Stimulated activated CD8-positive, alpha-beta memory T cell treated with anti-CD3 and anti-CD28 coated beads, Interleukin-15, amount 100 ng/mL, for 48 hours (primary cell): ENCODE data around the gene PRRG3.

ENCODE experiments used
- DNase-seq, 2 donors: peaks; one replicate each; pipeline ENCODE4 v3.0.0-alpha.2; 2020; ENCODE audit warnings: low read depth in 2 of 2

The PRRG3 gene

GRCh38 chrX:151708821-151709220 lies 13.6 kb downstream of the PRRG3 start:
- DNase-seq: no peak

DNA sequence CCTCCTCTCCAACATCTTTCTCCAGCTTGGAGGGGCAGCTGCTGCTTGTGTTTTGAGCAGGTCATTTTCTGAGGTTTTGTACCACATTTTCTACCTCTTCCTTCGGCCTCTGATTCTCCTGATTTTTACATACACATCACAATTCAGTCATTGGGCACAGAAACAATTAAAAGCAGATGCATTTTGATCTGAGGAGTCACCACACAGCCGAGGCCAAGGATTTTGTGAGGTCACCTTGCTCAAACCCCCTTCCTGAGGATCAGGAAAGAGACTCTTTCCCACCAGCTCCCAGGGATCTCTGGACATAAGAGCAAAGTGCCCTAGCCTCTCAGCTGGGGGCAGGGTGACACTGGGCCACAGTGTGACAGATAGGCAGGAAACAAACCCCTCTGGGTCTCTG lies 15.2 kb downstream of the PRRG3 start:
- DNase-seq: no peak

DNA sequence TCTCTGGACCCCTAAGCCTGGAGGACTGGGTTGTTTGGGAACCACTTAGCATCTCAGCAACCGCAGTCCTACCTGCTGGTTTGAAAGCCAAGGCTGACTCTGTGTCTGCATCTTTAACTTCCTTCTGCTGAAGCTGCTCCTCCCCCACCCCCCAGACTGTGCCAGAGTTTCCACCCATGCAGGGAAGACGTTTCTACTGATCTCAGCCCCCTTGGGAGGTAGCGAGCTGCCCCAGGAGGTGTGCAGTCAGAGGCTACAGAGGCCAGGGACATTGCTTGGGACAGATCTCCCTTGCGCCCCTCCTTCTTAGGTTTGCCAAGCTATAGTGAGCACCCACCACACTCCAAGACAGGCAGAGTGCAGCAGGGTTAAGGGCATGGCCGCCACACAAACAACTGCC lies 15.9 kb downstream of the PRRG3 start:
- no peak for DNase-seq

- DNase-seq: no peak
Observed at GRCh38 chrX:151711787-151712186, 16.5 kb downstream of the PRRG3 start.

- DNase-seq: no peak
Observed at GRCh38 chrX:151712253-151712652, 17.0 kb downstream of the PRRG3 start.

DNA sequence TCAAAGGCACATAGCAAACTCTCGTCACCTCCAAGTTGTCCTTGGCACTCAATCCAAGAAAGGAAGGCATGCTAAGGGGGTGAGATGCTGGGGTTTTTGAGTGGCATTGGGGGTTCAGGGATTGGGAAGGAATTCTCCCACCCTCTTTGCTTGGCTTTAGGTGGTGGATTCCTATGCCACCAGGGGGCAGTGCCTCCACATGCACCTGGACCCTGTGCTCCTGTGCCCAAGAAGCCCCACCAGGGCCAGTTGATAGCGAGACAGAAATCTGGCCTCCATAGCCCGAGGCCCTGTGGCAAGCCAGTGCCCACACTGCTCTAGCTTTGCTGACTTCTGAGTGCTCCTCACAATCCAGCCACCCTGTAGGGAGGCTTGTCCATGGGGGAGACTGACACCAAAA lies 18.6 kb downstream of the PRRG3 start:
- no peak for DNase-seq

- no peak for DNase-seq
Observed at GRCh38 chrX:151714362-151714761, 19.1 kb downstream of the PRRG3 start.

DNA sequence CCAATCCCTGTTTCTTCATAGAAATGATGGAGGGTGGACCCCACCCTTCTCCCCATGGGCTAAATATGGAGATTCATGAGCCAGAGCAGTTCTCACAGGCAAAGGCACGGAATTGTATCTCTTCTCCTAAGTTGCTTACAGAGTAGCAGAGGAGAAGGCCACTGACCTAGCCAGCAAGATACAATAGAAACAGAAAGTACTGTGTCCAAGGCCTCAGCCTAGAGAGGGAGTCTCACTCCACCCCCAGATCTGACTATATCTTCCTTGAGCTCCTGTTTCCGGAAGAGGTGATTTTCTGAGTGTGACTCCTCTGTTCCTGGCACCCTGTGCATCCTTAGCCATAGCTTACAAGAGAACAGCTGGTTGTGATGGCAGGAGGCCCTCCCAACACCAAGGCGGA lies 20.5 kb downstream of the PRRG3 start, which contains the start of gene FATE1:
TSS of gene FATE1 (plus strand) at position 284 of the 400 bp plus-strand sequence. CDS start at position 369, 85 bp downstream.
- no peak for DNase-seq

- no peak for DNase-seq
Observed at GRCh38 chrX:151722241-151722846, 27.1 kb downstream of the PRRG3 start.

DNA sequence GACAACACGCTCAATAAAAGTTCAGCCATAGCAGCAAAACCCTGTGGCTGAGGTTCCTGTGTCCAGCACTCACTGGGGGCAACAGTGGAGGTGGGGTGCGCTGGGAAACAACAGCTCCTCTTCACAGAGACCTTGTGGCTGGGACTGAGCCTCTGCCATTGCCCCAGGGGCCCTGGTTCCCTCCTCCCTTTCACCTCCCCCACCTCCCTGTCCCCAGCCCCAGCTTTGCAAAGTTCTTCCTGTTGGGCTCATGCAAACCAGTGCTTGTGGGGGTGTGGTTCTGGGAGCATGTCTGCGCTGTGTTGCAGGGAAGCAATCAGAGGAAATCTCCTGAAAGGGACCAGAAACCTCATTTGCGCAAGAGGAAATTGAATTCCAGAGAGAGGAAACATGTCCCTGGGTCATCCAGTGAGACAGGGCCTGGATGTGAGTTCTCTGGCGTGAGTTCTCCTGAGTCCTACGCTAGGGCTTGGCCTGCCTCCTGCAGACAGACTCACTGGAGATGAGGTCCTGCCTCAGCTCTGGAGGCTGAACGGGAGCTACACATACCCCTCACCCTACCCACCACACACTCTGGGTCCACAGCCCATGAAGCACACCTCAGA lies 28.0 kb downstream of the PRRG3 start:
- DNase-seq: no peak

- no peak for DNase-seq
Observed at GRCh38 chrX:151724563-151725337, 29.5 kb downstream of the PRRG3 start.

DNA sequence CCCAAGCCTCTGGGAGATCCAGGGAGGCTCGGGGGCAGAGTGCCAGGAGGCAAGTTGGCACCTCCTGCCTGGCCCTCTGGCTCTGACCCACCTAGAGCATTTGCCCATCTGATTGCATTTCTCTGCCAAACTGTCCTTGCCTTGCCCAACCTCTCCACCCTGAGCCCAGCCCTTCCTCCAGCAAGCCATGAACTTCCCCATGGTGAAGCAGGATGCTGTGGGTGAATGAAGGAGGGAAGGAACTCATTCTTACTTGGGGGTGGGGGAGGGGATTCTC lies 30.0 kb downstream of the PRRG3 start:
- no peak for DNase-seq

GRCh38 chrX:151726751-151727150 lies 31.5 kb downstream of the PRRG3 start:
- DNase-seq: no peak

GRCh38 chrX:151727346-151727745 lies 32.1 kb downstream of the PRRG3 start:
- DNase-seq: no peak

- no peak for DNase-seq
Observed at GRCh38 chrX:151729056-151729725, 33.9 kb downstream of the PRRG3 start.

- no peak for DNase-seq
Observed at GRCh38 chrX:151734446-151734845, 39.2 kb downstream of the PRRG3 start, which contains the start of gene CNGA2. TSS of gene CNGA2 (plus strand) at chrX:151734746. CDS start at chrX:151738484, 3,738 bp downstream.

GRCh38 chrX:151735219-151735618 lies 40.0 kb downstream of the PRRG3 start:
- DNase-seq: no peak

- DNase-seq: no peak
Observed at GRCh38 chrX:151736685-151737084, 41.4 kb downstream of the PRRG3 start.

DNA sequence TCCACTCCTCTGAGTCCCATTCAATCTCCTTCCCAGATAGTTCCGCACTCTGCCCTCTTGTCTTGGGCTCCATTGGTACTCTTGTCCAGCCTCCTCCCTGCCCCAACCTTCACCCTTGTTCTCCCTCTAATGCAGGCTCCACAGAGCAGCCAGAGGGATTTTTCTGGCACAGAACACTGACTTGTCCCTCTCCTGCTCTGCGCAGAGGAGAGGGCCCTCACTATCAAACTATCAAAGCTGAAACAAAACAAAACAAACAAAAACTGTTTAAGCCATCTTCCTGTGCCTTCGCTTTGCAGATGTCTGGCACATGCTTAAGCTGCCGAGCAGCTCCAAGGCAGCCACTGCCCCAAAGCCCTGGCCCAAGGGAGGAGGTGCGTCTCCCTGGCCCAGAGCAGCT lies 42.2 kb downstream of the PRRG3 start:
- DNase-seq: no peak

DNA sequence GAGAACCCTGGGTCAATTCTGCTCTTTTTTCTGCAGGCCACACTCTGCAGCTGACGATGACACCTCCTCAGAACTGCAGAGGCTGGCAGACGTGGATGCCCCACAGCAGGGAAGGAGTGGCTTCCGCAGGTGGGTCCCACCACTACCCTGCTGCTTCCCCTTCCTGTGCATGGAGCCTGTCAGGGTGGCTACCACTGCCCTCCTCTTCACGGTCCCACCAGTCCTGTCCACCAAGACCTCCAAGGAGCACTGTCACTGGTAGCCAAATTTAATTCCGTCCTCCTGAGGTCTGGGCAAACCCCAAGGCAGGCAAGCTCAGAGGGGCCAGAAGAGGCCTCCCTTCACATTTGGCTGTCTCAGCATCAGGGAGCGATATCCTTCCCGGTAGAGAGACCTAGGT lies 43.5 kb downstream of the PRRG3 start:
- DNase-seq: no peak

GRCh38 chrX:151741606-151742005 lies 46.3 kb downstream of the PRRG3 start:
- no peak for DNase-seq

- no peak for DNase-seq
Observed at GRCh38 chrX:151742311-151742710, 47.1 kb downstream of the PRRG3 start.
